ENCODE measurements around the gene SLC27A1.

GRCh38 chr19:17455308-17456123, 14.8 kb upstream of the SLC27A1 start:
- TF ChIP-seq, protein P1, sequence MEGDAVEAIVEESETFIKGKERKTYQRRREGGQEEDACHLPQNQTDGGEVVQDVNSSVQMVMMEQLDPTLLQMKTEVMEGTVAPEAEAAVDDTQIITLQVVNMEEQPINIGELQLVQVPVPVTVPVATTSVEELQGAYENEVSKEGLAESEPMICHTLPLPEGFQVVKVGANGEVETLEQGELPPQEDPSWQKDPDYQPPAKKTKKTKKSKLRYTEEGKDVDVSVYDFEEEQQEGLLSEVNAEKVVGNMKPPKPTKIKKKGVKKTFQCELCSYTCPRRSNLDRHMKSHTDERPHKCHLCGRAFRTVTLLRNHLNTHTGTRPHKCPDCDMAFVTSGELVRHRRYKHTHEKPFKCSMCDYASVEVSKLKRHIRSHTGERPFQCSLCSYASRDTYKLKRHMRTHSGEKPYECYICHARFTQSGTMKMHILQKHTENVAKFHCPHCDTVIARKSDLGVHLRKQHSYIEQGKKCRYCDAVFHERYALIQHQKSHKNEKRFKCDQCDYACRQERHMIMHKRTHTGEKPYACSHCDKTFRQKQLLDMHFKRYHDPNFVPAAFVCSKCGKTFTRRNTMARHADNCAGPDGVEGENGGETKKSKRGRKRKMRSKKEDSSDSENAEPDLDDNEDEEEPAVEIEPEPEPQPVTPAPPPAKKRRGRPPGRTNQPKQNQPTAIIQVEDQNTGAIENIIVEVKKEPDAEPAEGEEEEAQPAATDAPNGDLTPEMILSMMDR (IDR thresholded peaks at IDR 0.05), result no peak
- TF ChIP-seq POLR2A (IDR thresholded peaks at IDR 0.05), result no peak
